COLO829 (cell line): ENCODE results near the gene CDH12.
"Not testable (repeated sequence)": the region's sequence is repeated elsewhere in the genome, so short reads cannot be mapped to it uniquely, and the experiment has no call there.

Source experiments
- DNase-seq: peaks from one replicate; pipeline ENCODE4 v3.0.0; 2012; ENCODE audit warnings: low spot score

The CDH12 gene

DNA sequence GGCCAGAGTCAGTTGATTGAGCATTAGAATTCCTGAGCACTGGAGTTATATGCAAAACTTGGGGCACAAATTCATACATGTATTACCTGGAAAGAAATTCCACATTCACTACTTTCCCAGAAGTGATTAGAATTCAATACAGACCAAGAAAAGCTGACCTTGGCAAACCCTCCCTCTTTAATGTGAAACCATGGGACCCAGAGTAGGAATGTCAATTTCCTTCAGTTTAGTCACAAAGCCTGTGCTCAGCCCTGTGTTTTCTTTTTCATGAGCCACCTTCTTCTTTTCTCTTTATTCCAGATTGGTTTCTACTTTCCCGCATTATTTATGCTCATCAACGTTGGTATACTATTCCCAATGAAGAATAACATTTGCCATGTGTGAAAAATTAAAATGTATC, 420.2 kb downstream of the CDH12 start:
- no peak for DNase-seq

- no peak for DNase-seq
These were observed 421.3 kb downstream of the CDH12 start for GRCh38 chr5:22431840-22432239.

DNA sequence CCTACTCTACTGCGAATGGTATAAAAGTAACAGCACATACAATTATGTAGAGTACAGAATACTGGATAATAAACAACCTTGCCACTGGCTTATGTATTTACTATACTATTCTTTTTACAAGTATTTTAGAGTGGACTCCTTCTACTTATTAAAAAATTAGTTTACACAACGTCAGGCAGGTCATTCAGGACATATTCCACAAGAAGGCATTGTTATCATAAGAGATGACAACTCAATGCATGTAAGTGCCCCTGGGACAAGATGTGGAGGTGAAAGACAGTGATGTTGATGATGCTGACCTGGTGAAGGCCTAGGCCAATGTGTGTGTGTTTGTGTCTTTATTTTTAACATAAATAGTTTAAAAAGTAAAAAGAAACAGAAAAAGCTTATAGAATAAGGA, 421.7 kb downstream of the CDH12 start:
- DNase-seq = no peak

- DNase-seq = no peak
These were observed 441.4 kb downstream of the CDH12 start for GRCh38 chr5:22411554-22412349.

- DNase-seq = no peak
These were observed 461.2 kb downstream of the CDH12 start for GRCh38 chr5:22391956-22392355.

DNA sequence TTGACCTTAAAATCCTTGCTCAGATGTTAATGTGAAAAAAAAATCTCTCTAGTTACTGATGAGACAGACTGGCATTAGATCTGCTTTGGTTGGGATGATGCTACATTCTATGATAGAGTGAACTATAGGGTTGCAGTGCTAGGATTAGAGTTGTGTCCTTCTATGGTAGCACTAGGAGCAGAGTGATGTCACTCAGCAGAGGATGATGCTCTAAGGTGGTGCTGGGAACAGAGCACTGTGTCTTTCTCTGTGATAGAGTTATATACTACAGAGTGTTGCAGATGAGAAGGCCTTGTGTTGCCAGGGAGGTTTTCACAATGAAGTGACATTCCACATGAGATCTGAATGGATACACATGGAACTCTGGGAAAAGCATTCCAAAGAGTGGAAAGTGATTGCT, 462.3 kb downstream of the CDH12 start:
- DNase-seq = no peak

GRCh38 chr5:22372826-22373660, 480.1 kb downstream of the CDH12 start:
- no peak for DNase-seq

- DNase-seq = no peak
These were observed 480.8 kb downstream of the CDH12 start for GRCh38 chr5:22372376-22372775.

- DNase-seq = no peak
These were observed 498.2 kb downstream of the CDH12 start for GRCh38 chr5:22354956-22355355.

- no peak for DNase-seq
These were observed 500.7 kb downstream of the CDH12 start for GRCh38 chr5:22352493-22352892.

DNA sequence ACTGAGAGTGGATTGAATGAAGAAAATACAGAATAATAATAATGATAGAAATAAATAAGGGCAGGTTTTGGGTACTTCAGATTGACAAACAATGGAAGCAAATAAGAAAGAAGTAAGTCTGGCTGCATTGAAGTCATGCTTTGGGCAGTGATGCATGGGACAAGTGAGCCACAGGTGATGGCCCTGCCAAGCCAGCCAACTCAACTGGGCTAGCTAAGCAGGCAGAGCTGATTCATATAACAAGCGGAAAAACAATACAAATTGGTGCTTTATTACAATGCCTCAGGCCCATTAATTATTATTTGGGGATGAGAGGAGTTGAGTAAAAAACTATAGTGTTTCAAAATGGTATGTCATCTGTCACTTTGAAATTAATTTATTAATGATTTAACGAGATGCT, 502.0 kb downstream of the CDH12 start:
- no peak for DNase-seq

DNA sequence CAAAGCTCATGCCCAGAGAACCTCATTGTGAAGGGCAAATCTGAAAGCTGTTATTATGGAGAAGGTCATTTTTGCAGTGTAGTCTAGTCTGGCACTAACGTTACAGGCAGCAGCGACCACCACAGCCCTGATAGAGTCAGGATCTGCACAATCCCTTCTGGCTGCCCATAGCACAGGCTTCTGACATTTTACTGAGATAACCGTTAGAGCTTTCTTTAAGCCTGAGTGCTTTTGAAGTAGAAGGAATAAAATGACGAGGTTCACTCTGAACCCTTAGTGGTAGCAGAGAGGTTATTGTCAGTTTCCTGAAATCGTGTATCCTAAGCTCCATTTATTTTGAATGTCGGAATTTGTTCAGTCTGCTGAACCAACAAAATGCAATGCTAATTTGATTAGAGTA, 505.1 kb downstream of the CDH12 start:
- DNase-seq = no peak

DNA sequence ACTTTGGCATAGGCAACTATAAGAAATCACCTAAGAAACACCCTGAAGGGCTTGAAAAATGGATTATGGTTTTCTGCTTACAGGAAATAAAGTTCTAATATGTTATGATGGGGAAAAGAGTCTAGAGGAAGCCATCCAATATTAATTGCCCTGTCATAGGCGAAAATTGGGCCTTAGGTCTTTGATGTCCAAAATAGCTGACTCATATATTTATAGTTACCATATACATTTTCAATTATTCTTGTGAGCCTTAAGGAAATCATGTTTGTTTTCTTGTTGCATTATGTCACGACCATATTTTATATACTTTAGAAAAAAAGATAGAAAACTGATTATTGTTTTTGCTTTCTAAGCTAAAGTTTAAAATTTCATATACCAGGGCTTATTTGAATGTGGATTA, 509.1 kb downstream of the CDH12 start:
- DNase-seq = no peak

DNA sequence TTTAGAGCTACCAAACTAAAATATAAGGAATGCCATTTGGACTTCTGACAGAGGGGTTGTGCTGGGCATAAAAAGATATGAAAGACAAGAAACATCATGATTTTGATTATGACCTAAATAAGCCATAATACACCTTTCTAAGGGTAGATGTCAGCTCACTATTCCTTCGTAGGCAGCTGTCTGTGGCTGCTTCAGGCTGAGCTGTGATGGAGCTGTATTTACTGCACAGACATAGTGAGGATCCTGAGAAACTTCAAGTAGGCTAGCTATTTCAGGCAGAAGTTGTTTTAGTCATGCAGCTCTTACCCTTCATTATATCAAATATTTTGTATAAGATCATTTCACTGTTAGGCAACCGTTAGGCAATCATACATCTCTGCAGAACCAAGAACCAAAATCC, 511.7 kb downstream of the CDH12 start:
- DNase-seq = no peak

GRCh38 chr5:22332949-22333348, 520.2 kb downstream of the CDH12 start:
- not testable (repeated sequence) for DNase-seq

DNA sequence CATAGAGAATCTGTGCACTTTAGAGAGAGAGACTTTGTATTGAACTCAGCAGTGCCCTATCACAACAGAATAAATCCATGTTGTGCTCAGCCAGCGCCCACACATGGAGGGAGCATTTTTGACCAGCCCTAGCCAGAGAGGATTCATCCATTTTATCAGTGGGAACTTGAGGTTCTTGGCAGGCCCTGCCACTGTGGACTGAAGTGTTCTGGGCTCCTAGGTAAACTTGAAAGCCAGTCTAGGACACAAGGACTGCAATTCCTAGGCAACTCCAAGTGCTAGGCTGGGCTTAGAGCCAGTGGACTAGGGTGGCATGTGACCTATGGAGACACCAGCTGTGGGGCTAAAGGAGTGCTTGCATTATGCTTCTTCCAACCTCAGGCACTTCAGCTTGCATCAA, 523.5 kb downstream of the CDH12 start:
- DNase-seq = no peak

DNA sequence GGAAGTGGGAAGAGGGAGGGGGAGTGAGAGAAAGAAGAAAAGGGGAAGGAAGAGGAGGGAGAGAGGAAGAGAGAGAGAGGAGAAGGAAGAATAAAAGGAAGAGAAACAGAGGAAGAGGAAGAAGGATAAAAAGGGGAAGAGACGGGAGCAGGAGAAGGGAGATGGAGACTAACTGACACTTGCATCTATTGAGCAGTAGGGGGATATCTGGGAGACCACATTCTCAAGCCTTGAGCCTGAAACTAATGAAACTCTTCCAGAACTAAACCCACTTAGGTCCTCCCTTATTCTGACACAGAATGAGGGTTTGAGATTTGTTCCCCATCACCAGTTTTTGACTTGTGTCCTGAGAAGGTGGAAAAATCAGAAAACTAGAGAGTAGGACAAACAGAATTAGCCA, 533.3 kb downstream of the CDH12 start:
- DNase-seq = no peak

- no peak for DNase-seq
These were observed 536.9 kb downstream of the CDH12 start for GRCh38 chr5:22316294-22316693.

GRCh38 chr5:22315052-22315451, 538.1 kb downstream of the CDH12 start:
- not testable (repeated sequence) for DNase-seq

DNA sequence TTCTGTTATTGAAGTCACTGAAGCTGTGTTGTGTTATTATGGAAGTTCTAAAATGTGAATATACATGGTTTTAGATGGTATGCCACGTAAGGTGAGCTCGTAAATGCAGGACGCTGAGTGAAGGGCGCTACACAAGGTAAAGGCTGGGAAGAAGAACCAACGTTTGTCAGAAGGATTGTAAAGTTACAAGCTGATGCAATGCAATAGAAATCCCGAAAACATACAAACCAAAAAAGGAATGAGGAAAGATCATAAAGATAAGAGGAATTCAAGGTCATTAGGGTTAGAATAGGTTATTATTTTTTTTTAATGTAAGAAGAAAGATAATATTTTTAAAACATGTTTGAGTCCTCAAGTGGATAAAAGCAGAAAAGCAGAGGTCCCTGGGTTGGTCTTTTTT, 538.6 kb downstream of the CDH12 start:
- DNase-seq = no peak

DNA sequence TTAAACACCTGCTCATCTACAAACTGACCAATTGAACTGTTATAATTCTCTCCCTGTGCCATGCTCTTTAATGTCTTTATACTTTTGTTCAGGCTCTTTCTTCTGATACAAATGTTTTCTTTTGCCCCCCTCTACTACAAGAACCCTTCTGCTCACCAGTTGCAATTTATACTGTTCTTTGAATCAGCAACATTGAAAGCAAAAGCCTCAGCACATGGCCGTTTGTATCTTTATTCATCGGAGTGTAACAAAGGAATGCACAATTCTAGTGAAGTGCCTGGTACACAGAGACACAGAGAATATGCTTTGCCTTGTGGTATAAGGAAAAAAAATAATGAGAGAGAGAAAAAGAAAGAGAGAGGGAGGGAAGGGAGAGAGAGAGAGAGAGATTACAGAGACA, 547.1 kb downstream of the CDH12 start:
- DNase-seq = no peak

- DNase-seq = no peak
These were observed 557.3 kb downstream of the CDH12 start for GRCh38 chr5:22295832-22296231.

DNA sequence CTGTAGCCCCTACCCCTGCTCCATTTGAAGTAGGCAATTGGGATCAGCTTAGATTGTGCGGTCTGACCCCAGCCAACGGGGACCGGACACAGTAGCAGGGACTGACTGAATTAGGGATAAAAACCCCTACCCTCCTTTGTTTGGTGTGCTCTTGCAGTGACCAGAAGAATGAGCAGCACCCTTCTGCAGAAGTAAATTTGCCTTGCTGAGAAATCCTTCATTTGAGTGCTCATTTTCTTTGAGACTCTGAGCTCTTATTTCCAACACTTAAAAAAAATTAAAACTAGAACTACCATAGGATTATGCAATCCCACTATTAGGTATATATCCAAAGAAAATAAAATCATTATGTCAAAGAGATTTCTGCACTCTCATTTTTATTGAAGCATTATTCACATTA, 560.0 kb downstream of the CDH12 start:
- no peak for DNase-seq

GRCh38 chr5:22278164-22278563, 575.0 kb downstream of the CDH12 start:
- DNase-seq = no peak
